MCF 10A (cell line): ENCODE data around the gene L3MBTL4. TPM values are rescaled to one million over a fixed set of nuclear protein-coding genes. Genes with fewer than 3 reads are reported as not detected.

Source experiments
- BruUV-seq: library from RNA; stranded (reverse); fragments of 400-500 nt; replicated peaks from 2 replicates; lab custom pipeline; 2021; lab: Mats Ljungman, UMichigan
- CTCF ChIA-PET: fragments of 300-600 bp; sonication (Branson Sonifier 250); formaldehyde crosslinking; extraction: SDS; loops from one replicate; lab custom pipeline; 2021; ENCODE audit warnings: antibody characterized with exemption, inconsistent platforms; lab: Yijun Ruan, JAX
- POLR2A ChIA-PET: fragments of 300-600, 350-650 bp; sonication (Branson Sonifier 250); formaldehyde crosslinking; extraction: SDS; loops from one replicate; lab custom pipeline; 2020; ENCODE audit warnings: antibody characterized with exemption, inconsistent platforms; lab: Yijun Ruan, JAX
- DNase-seq: peaks from one replicate; pipeline ENCODE4 v3.0.0-alpha.2; 2018; ENCODE audit not compliant: unreplicated experiment
- H3K27ac Mint-ChIP-seq: one replicate; pipeline ENCODE4 v1.8.0; 2022; ENCODE audit warnings: mild to moderate bottlenecking, low read depth, mixed read lengths; ENCODE audit not compliant: unreplicated experiment
- H3K27me3 Mint-ChIP-seq: one replicate; pipeline ENCODE4 v1.8.0; 2022; ENCODE audit warnings: mixed read lengths; ENCODE audit not compliant: insufficient read depth, unreplicated experiment
- H3K36me3 Mint-ChIP-seq: one replicate; pipeline ENCODE4 v1.8.0; 2022; ENCODE audit warnings: mild to moderate bottlenecking, moderate library complexity, mixed read lengths; ENCODE audit not compliant: insufficient read depth, unreplicated experiment
- H3K4me1 Mint-ChIP-seq: one replicate; pipeline ENCODE4 v1.8.0; 2022; ENCODE audit warnings: mixed read lengths; ENCODE audit not compliant: insufficient read depth, unreplicated experiment
- H3K4me3 Mint-ChIP-seq: one replicate; pipeline ENCODE4 v1.8.0; 2022; ENCODE audit warnings: mild to moderate bottlenecking, moderate library complexity, mixed read lengths; ENCODE audit not compliant: unreplicated experiment
- H3K9me3 Mint-ChIP-seq: one replicate; pipeline ENCODE4 v1.8.0; 2022; ENCODE audit warnings: mixed read lengths; ENCODE audit not compliant: unreplicated experiment
- CTCF ChIP-seq: fragments of 200-600 bp; IDR thresholded peaks from one replicate; pipeline ENCODE4 v1.8.0; 2022; ENCODE audit warnings: antibody characterized with exemption, mild to moderate bottlenecking; ENCODE audit not compliant: unreplicated experiment
- intact Hi-C: fragments of 100-400 bp; cut with micrococcal nuclease; formaldehyde crosslinking; loops from 2 replicates; pipeline ENCODE4 v1.14.1; 2022
- total RNA-seq: library from RNA; stranded (reverse); gene quantifications from 2 replicates; pipeline ENCODE4 v1.2.3, GENCODE V29; 2022

Gene L3MBTL4
- total RNA-seq, 1 experiment from 2014 or later: not detected

GRCh38 chr18:6341709-6342108 lies 73.0 kb downstream of the L3MBTL4 start:
- BruUV-seq: no TSS peak
- no peaks in the 10 kb centered on the region for H3K4me1 Mint-ChIP-seq
- no peak for TF ChIP-seq CTCF
- no peak overlapping the region for H3K4me3 Mint-ChIP-seq
- ChIA-PET CTCF (no interaction called here), POLR2A (no interaction called here)
- intact Hi-C loops: no loop called here
- no peak for DNase-seq
- H3K9me3 Mint-ChIP-seq: peaks cover 19% of the 10 kb centered on the region
- no peaks in the 10 kb centered on the region for H3K36me3 Mint-ChIP-seq
- H3K27ac Mint-ChIP-seq: no peak overlapping the region
- H3K27me3 Mint-ChIP-seq: peaks cover 3% of the 10 kb centered on the region

GRCh38 chr18:6341303-6341702 lies 73.4 kb downstream of the L3MBTL4 start:
- TF ChIP-seq CTCF: no peak
- BruUV-seq: no TSS peak
- H3K4me1 Mint-ChIP-seq: no peaks in the 10 kb centered on the region
- H3K27ac Mint-ChIP-seq: no peak overlapping the region
- intact Hi-C loops: no loop called here
- no peaks in the 10 kb centered on the region for H3K36me3 Mint-ChIP-seq
- H3K4me3 Mint-ChIP-seq: no peak overlapping the region
- H3K9me3 Mint-ChIP-seq: peaks cover 19% of the 10 kb centered on the region
- CTCF ChIA-PET: no interaction called here
- no peaks in the 10 kb centered on the region for H3K27me3 Mint-ChIP-seq
- POLR2A ChIA-PET: no interaction called here
- DNase-seq: no peak

GRCh38 chr18:6340121-6340520 lies 74.6 kb downstream of the L3MBTL4 start:
- H3K27ac Mint-ChIP-seq: no peak overlapping the region
- no peaks in the 10 kb centered on the region for H3K36me3 Mint-ChIP-seq
- intact Hi-C loops: no loop called here
- TF ChIP-seq CTCF: no peak
- ChIA-PET POLR2A (no interaction called here), CTCF (interaction anchor here (0.6 kb wide), 1 partner anchor 26 kb away, joined by 3 read pairs; no protein-coding TSS in a partner anchor)
- no TSS peak for BruUV-seq
- no peak for DNase-seq
- no peaks in the 10 kb centered on the region for H3K4me1 Mint-ChIP-seq
- no peak overlapping the region for H3K4me3 Mint-ChIP-seq
- H3K27me3 Mint-ChIP-seq: no peaks in the 10 kb centered on the region
- peaks cover 19% of the 10 kb centered on the region for H3K9me3 Mint-ChIP-seq

- no peaks in the 10 kb centered on the region for H3K27me3 Mint-ChIP-seq
- no peak for TF ChIP-seq CTCF
- ChIA-PET POLR2A (interaction anchor here (0.6 kb wide), 1 partner anchor 71 kb away, joined by 3 read pairs; no protein-coding TSS in a partner anchor), CTCF (no interaction called here)
- H3K27ac Mint-ChIP-seq: no peak overlapping the region
- H3K4me1 Mint-ChIP-seq: no peaks in the 10 kb centered on the region
- H3K4me3 Mint-ChIP-seq: no peak overlapping the region
- BruUV-seq: no TSS peak
- H3K9me3 Mint-ChIP-seq: peaks cover 5% of the 10 kb centered on the region
- intact Hi-C loops: no loop called here
- H3K36me3 Mint-ChIP-seq: no peaks in the 10 kb centered on the region
- no peak for DNase-seq
These were observed 78.5 kb downstream of the L3MBTL4 start for GRCh38 chr18:6336239-6336638.
